Fibroblast of peridontal ligament (primary cell): ENCODE results near the gene ABCB9.

Experiments used
- DNase-seq: peaks from one replicate; pipeline ENCODE4 v3.0.0-alpha.2; 2010; ENCODE audit errors: extremely low read depth

Gene ABCB9

GRCh38 chr12:122963941-122964265 lies 2.4 kb downstream of the ABCB9 start:
- DNase-seq, result no peak

GRCh38 chr12:122961531-122962329 lies 4.5 kb downstream of the ABCB9 start:
- no peak for DNase-seq

- DNase-seq, result no peak
These were observed 6.1 kb downstream of the ABCB9 start for GRCh38 chr12:122960193-122960569.

- DNase-seq, result no peak
These were observed 6.6 kb downstream of the ABCB9 start for GRCh38 chr12:122959566-122960192.

- DNase-seq, result peak; percentile 19
These were observed 7.9 kb downstream of the ABCB9 start for GRCh38 chr12:122958198-122958888.

GRCh38 chr12:122956035-122956434 lies 10.2 kb downstream of the ABCB9 start:
- DNase-seq, result no peak

GRCh38 chr12:122955156-122955555 lies 11.1 kb downstream of the ABCB9 start:
- DNase-seq, result no peak

GRCh38 chr12:122951979-122952892 lies 14.0 kb downstream of the ABCB9 start:
- DNase-seq, result peak; percentile 75

- DNase-seq, result peak; percentile 45
These were observed 14.9 kb downstream of the ABCB9 start for GRCh38 chr12:122951406-122951805.

- no peak for DNase-seq
These were observed 16.2 kb downstream of the ABCB9 start for GRCh38 chr12:122949816-122950675.

GRCh38 chr12:122949405-122949804 lies 16.9 kb downstream of the ABCB9 start:
- DNase-seq, result no peak

- no peak for DNase-seq
These were observed 17.7 kb downstream of the ABCB9 start for GRCh38 chr12:122948605-122949004.

GRCh38 chr12:122947352-122947792 lies 18.9 kb downstream of the ABCB9 start:
- no peak for DNase-seq

- DNase-seq, result peak; percentile 99
These were observed 19.4 kb downstream of the ABCB9 start for GRCh38 chr12:122946690-122947341.

- peak; percentile 35 for DNase-seq
These were observed 21.4 kb downstream of the ABCB9 start for GRCh38 chr12:122944605-122945592.

GRCh38 chr12:122943196-122943595 lies 23.1 kb downstream of the ABCB9 start:
- peak; percentile 19 for DNase-seq

GRCh38 chr12:122942637-122943036 lies 23.6 kb downstream of the ABCB9 start:
- no peak for DNase-seq

GRCh38 chr12:122941351-122941750 lies 24.9 kb downstream of the ABCB9 start:
- peak; percentile 70 for DNase-seq

- no peak for DNase-seq
These were observed 27.1 kb downstream of the ABCB9 start for GRCh38 chr12:122939125-122939524.
